Liver (tissue), 3 donors: Measurements from ENCODE around the gene RNF168.
"Not testable (repeated sequence)": the region's sequence is repeated elsewhere in the genome, so short reads cannot be mapped to it uniquely, and the experiment has no call there.

Experiments used
- CTCF ChIP-seq: fragments of 150-350 bp; IDR thresholded peaks from 2 replicates; pipeline ENCODE4 v1.5.1; 2017; ENCODE audit warnings: improper control_type of control experiment, low read depth, low read length; ENCODE audit not compliant: missing input control
- EGR1 ChIP-seq, 2 donors: IDR thresholded peaks; 2 replicates each; pipeline ENCODE4 v1.6.1; 2016 to 2018; ENCODE audit warnings: antibody characterized with exemption in 2 of 2, low read depth in 2 of 2
- GABPA ChIP-seq, 2 donors: IDR thresholded peaks in 1 of 2; conservative IDR thresholded peaks in 1 of 2; 2 replicates each; pipeline ENCODE4 v1.6.1; 2016; ENCODE audit warnings: antibody characterized with exemption in 2 of 2, mild to moderate bottlenecking in 1 of 2, moderate library complexity in 1 of 2
- HNF4A ChIP-seq, 2 donors: conservative IDR thresholded peaks; 2 replicates each; pipeline ENCODE4 v1.6.1; 2016; ENCODE audit warnings: antibody characterized with exemption in 2 of 2, mild to moderate bottlenecking in 2 of 2
- JUND ChIP-seq, 2 donors: IDR thresholded peaks; 2 replicates each; pipeline ENCODE4 v1.6.1; 2016; ENCODE audit warnings: antibody characterized with exemption in 2 of 2
- RAD21 ChIP-seq, 2 donors: IDR thresholded peaks; 2 replicates each; pipeline ENCODE4 v1.6.1; 2016; ENCODE audit warnings: antibody characterized with exemption in 2 of 2, mild to moderate bottlenecking in 2 of 2
- SP1 ChIP-seq: IDR thresholded peaks from 2 replicates; pipeline ENCODE4 v1.6.1; 2018; ENCODE audit warnings: antibody characterized with exemption, mild to moderate bottlenecking
- TAF1 ChIP-seq: conservative IDR thresholded peaks from 2 replicates; pipeline ENCODE4 v1.6.1; 2016; ENCODE audit warnings: antibody characterized with exemption, mild to moderate bottlenecking
- YY1 ChIP-seq: IDR thresholded peaks from 2 replicates; pipeline ENCODE4 v1.6.1; 2016; ENCODE audit warnings: antibody characterized with exemption, mild to moderate bottlenecking
- TF ChIP-seq, protein P1 (sequence below): IDR thresholded peaks from 2 replicates; pipeline ENCODE4 v1.6.1; 2016; ENCODE audit warnings: antibody characterized with exemption
- TF ChIP-seq, protein P2 (sequence below): IDR thresholded peaks from 2 replicates; pipeline ENCODE4 v1.6.1; 2016; ENCODE audit warnings: antibody characterized with exemption, mild to moderate bottlenecking
- donor health status: healthy.
- donor health status: healthy.

DNA sequence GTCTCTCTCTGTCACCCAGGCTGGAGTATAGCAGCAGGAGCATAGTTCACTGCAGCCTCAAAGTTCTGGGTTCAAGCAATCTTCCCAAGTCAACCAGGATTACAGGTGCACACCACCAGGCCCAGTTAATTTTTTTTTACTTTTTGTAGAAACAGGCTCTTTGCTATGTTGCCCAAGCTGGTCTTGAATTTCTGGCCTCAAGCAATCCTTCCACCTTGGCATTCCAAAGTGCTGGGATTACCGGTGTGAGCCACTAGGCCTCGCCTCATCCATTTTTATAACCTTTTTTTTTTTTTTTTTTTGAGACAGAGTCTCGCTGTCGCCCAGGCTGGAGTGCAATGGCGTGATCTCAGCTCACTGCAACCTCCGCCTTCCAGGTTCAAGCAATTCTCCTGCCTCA is 79.1 kb downstream of the RNF168 start:
- not testable (repeated sequence) for TF ChIP-seq CTCF; EGR1 (IDR thresholded peaks at IDR 0.05; ENCODE audit: low read depth in 2 of 2); HNF4A (conservative IDR thresholded peaks at IDR 0.05); GABPA (IDR thresholded peaks at IDR 0.05 in 1 of 2, conservative IDR thresholded peaks at IDR 0.05 in 1 of 2); RAD21 (IDR thresholded peaks at IDR 0.05); SP1; JUND (IDR thresholded peaks at IDR 0.05); TAF1; YY1
- TF ChIP-seq, protein P1, sequence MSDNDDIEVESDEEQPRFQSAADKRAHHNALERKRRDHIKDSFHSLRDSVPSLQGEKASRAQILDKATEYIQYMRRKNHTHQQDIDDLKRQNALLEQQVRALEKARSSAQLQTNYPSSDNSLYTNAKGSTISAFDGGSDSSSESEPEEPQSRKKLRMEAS: not testable (repeated sequence)
- TF ChIP-seq, protein P2, sequence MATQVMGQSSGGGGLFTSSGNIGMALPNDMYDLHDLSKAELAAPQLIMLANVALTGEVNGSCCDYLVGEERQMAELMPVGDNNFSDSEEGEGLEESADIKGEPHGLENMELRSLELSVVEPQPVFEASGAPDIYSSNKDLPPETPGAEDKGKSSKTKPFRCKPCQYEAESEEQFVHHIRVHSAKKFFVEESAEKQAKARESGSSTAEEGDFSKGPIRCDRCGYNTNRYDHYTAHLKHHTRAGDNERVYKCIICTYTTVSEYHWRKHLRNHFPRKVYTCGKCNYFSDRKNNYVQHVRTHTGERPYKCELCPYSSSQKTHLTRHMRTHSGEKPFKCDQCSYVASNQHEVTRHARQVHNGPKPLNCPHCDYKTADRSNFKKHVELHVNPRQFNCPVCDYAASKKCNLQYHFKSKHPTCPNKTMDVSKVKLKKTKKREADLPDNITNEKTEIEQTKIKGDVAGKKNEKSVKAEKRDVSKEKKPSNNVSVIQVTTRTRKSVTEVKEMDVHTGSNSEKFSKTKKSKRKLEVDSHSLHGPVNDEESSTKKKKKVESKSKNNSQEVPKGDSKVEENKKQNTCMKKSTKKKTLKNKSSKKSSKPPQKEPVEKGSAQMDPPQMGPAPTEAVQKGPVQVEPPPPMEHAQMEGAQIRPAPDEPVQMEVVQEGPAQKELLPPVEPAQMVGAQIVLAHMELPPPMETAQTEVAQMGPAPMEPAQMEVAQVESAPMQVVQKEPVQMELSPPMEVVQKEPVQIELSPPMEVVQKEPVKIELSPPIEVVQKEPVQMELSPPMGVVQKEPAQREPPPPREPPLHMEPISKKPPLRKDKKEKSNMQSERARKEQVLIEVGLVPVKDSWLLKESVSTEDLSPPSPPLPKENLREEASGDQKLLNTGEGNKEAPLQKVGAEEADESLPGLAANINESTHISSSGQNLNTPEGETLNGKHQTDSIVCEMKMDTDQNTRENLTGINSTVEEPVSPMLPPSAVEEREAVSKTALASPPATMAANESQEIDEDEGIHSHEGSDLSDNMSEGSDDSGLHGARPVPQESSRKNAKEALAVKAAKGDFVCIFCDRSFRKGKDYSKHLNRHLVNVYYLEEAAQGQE: not testable (repeated sequence)
